Measurements from ENCODE around the gene NTF4. TPM values are rescaled to one million over a fixed set of nuclear protein-coding genes. Genes with fewer than 3 reads are reported as not detected.
"Not testable (repeated sequence)": the region's sequence is repeated elsewhere in the genome, so short reads cannot be mapped to it uniquely, and the experiment has no call there.

NTF4 gene
- total RNA-seq, 1 experiment from 2014 or later: 3.9 TPM

DNA sequence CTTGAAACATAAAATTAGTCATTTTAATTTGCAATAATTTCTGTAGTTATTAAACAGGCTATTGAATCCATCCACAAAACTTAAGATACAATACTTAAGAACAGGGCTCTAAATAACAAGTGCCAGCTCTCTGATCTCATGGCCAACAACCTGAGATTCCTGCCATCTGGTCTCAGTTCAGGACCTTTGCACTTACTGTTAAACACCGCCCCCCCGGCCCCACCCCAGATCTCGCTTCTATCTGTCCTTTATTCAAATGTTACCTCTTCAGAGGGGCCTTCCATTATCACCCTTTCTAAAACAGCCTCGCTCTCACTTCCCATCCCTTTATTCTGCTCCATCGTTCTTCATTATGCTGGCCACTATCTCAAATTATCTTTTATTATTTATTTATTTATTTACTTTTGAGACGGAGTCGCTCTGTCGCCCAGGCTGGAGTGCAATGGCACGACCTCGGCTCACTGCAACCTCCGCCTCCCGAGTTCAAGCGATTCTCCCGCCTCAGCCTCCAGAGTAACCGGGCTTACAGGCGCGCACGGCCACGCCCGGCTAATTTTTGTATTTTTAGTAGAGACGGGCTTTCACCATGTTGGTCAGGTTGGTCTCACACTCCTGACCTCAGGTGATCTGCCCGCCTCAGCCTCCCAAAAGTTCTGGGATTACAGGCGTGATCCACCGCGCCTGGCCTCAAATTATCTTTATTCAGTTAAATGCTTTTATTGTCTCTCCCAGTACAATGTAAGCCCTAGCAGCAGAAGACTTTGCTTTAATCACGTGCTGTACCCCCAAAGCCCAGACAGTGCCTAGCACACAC is 19.8 kb upstream of the NTF4 start:
- H3K4me3 Mint-ChIP-seq: peak overlapping the region; percentile 96
- peaks cover 3% of the 10 kb centered on the region; the same call in 1 of the 2 replicates for H3K9me3 Mint-ChIP-seq
- TF ChIP-seq NR1H2 (CRISPR knock-in tag; IDR thresholded peaks at IDR 0.05): no peak
- ChIA-PET CTCF (interaction anchor here (0.7 to 2.8 kb wide), 2 partner anchors 11 to 13 kb away, joined by 3 to 9 read pairs; no protein-coding TSS in a partner anchor), POLR2A (no interaction called here)
- no peak for ATAC-seq
- no peak for DNase-seq (ENCODE audit: low spot score)
- H3K27ac Mint-ChIP-seq: peak overlapping the region; percentile 99
- H3K36me3 Mint-ChIP-seq: peaks cover 22% of the 10 kb centered on the region
- H3K4me1 Mint-ChIP-seq: peaks cover 17% of the 10 kb centered on the region
- H3K27me3 Mint-ChIP-seq (ENCODE audit: low read depth): peaks cover 23% of the 10 kb centered on the region

DNA sequence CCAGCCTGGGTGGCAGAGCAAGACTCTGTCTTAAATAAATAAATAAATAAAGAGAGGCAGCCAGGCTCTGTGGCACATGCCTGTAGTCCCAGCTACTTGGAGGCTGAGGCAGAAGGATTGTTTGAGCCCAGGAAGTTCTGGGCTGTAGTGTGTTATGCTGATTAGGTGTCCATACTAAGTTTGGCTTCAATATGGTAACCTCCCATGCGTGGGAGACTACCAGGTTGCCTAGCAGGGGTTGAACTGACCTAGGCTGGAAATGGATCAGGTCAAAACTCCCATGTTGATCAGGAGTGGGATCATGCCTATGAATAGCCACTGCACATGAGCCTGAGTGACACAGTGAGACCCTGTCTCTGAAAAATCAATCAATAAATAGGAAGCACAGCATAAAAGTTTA is 16.7 kb upstream of the NTF4 start:
- peaks cover 35% of the 10 kb centered on the region for H3K27me3 Mint-ChIP-seq (ENCODE audit: low read depth)
- H3K4me1 Mint-ChIP-seq: peaks cover 9% of the 10 kb centered on the region
- H3K27ac Mint-ChIP-seq: no peak overlapping the region
- CTCF ChIA-PET: interaction anchor here (1.3 kb wide), 1 partner anchor 129 kb away, joined by 3 read pairs; no protein-coding TSS in a partner anchor
- POLR2A ChIA-PET: no interaction called here
- 0 out of 2 replicates have a peak, but pooled peaks cover 1% of the 10 kb centered on the region for H3K36me3 Mint-ChIP-seq
- DNase-seq (ENCODE audit: low spot score): no peak
- no peak for TF ChIP-seq FOXK1 (CRISPR knock-in tag; IDR thresholded peaks at IDR 0.05)
- TF ChIP-seq, protein P1, sequence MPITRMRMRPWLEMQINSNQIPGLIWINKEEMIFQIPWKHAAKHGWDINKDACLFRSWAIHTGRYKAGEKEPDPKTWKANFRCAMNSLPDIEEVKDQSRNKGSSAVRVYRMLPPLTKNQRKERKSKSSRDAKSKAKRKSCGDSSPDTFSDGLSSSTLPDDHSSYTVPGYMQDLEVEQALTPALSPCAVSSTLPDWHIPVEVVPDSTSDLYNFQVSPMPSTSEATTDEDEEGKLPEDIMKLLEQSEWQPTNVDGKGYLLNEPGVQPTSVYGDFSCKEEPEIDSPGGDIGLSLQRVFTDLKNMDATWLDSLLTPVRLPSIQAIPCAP (CRISPR knock-in tag; IDR thresholded peaks at IDR 0.05): no peak
- TF ChIP-seq, protein P2, sequence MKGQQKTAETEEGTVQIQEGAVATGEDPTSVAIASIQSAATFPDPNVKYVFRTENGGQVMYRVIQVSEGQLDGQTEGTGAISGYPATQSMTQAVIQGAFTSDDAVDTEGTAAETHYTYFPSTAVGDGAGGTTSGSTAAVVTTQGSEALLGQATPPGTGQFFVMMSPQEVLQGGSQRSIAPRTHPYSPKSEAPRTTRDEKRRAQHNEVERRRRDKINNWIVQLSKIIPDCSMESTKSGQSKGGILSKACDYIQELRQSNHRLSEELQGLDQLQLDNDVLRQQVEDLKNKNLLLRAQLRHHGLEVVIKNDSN (CRISPR knock-in tag; IDR thresholded peaks at IDR 0.05): no peak
- TF ChIP-seq NFATC4 (CRISPR knock-in tag; IDR thresholded peaks at IDR 0.05): no peak
- TF ChIP-seq, protein P3, sequence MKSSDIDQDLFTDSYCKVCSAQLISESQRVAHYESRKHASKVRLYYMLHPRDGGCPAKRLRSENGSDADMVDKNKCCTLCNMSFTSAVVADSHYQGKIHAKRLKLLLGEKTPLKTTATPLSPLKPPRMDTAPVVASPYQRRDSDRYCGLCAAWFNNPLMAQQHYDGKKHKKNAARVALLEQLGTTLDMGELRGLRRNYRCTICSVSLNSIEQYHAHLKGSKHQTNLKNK (CRISPR knock-in tag; IDR thresholded peaks at IDR 0.05): no peak
- no peak for TF ChIP-seq ZNF232 (CRISPR knock-in tag; IDR thresholded peaks at IDR 0.05)
- no peak for TF ChIP-seq RELA (CRISPR knock-in tag; IDR thresholded peaks at IDR 0.05; ENCODE audit: borderline replicate concordance)
- no peak for TF ChIP-seq NFYB (CRISPR knock-in tag; conservative IDR thresholded peaks at IDR 0.05; ENCODE audit: low read depth)
- peaks cover 3% of the 10 kb centered on the region; the same call in 1 of the 2 replicates for H3K9me3 Mint-ChIP-seq
- ATAC-seq: no peak
- H3K4me3 Mint-ChIP-seq: no peak overlapping the region

DNA sequence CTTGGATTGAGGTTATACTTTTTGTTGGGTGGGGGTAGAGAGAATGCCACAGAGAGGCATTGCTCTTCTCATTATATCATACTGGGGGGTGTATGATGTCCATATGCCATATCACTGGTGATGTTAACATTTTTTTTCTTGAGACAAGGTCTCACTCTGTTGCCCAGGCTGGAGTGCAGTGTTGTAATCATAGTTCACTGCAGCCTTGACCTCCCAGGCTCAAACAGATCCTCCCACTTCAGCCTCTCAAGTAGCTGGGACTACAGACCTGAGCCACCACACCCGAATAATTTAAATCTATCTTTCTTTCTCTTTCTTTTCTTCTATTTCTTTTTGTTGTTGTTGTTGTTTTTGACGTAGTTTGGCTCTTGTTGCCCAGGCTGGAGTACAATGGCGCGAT is 15.8 kb upstream of the NTF4 start:
- CTCF ChIA-PET: interaction anchor here (1.3 kb wide), 1 partner anchor 130 kb away, joined by 3 read pairs; no protein-coding TSS in a partner anchor
- ATAC-seq: no peak

DNA sequence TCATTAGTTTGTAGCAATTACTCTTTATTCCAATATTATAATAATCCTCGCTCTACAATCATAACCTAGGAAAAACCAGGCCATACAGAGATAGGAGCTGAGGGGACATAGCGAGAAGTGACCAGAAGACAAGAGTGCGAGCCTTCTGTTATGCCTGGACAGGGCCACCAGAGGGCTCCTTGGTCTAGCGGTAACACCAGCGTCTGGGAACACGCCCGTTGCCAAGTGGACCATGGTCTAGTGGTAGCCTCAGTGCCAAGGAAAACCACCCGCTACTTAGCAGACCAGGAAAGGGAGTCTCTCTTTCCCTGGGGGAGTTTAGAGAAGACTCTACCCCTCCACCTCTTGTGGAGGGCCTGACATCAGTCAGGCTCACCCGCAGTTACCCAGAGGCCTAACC is 10.3 kb upstream of the NTF4 start:
- not testable (repeated sequence) for ATAC-seq, H3K4me1 Mint-ChIP-seq, H3K4me3 Mint-ChIP-seq, H3K9me3 Mint-ChIP-seq, H3K27ac Mint-ChIP-seq, H3K36me3 Mint-ChIP-seq
- H3K27me3 Mint-ChIP-seq (ENCODE audit: low read depth): peaks cover 74% of the 10 kb centered on the region
- ChIA-PET CTCF (interaction anchor here (0.6 to 2.8 kb wide), 16 partner anchors 9 to 150 kb away, joined by 3 to 38 read pairs (median 12); partner anchors contain the start of genes CGB2, CGB7, GYS1 and LHB), POLR2A (interaction anchor here (0.6 kb wide), 1 partner anchor 26 kb away, joined by 9 read pairs; no protein-coding TSS in a partner anchor)
- DNase-seq (ENCODE audit: low spot score): peak; percentile 61

More for the DNA sequence above, 15.8 kb upstream of the NTF4 start:
- Mint-ChIP-seq H3K4me3 (no peak overlapping the region), H3K27ac (no peak overlapping the region), H3K27me3 (ENCODE audit: low read depth) (peaks cover 44% of the 10 kb centered on the region), H3K4me1 (peaks cover 4% of the 10 kb centered on the region), H3K9me3 (peaks cover 3% of the 10 kb centered on the region; the same call in 1 of the 2 replicates), H3K36me3 (no peaks in the 10 kb centered on the region)
- TF ChIP-seq, protein P3 (CRISPR knock-in tag; IDR thresholded peaks at IDR 0.05): no peak
- TF ChIP-seq SMAD3 (CRISPR knock-in tag; IDR thresholded peaks at IDR 0.05; ENCODE audit: borderline replicate concordance) (no peak), FOXJ3 (CRISPR knock-in tag; IDR thresholded peaks at IDR 0.05; ENCODE audit: borderline replicate concordance) (no peak), ZNF138 (CRISPR knock-in tag; conservative IDR thresholded peaks at IDR 0.05) (no peak), PRRX2 (CRISPR knock-in tag; IDR thresholded peaks at IDR 0.05) (no peak), ZNF317 (CRISPR knock-in tag; IDR thresholded peaks at IDR 0.05; ENCODE audit: borderline replicate concordance, low read depth) (no peak), NR1H2 (CRISPR knock-in tag; IDR thresholded peaks at IDR 0.05) (no peak), GABPB1 (CRISPR knock-in tag; IDR thresholded peaks at IDR 0.05) (no peak), SP1 (CRISPR knock-in tag; conservative IDR thresholded peaks at IDR 0.05) (no peak)
- TF ChIP-seq, protein P4, sequence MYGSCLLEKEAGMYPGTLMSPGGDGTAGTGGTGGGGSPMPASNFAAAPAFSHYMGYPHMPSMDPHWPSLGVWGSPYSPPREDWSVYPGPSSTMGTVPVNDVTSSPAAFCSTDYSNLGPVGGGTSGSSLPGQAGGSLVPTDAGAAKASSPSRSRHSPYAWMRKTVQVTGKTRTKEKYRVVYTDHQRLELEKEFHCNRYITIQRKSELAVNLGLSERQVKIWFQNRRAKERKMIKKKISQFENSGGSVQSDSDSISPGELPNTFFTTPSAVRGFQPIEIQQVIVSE (CRISPR knock-in tag; IDR thresholded peaks at IDR 0.05; ENCODE audit: borderline replicate concordance): no peak
- POLR2A ChIA-PET: no interaction called here
- DNase-seq (ENCODE audit: low spot score): no peak
